ENCODE results near the gene KCP.

The KCP gene

GRCh38 chr7:128893251-128894100 is 17.0 kb downstream of the KCP start:
- DNase-seq (ENCODE audit: low read depth): peak; percentile 91
- H3K4me3 ChIP-seq (ENCODE audit: low read length): no peak overlapping the region
- TF ChIP-seq CTCF (IDR thresholded peaks at IDR 0.05; ENCODE audit: insufficient read depth, low read depth, low read length, missing control alignments): no peak

- no peak overlapping the region for H3K4me3 ChIP-seq (ENCODE audit: low read length)
- TF ChIP-seq CTCF (IDR thresholded peaks at IDR 0.05; ENCODE audit: insufficient read depth, low read depth, low read length, missing control alignments): no peak
- DNase-seq (ENCODE audit: low read depth): no peak
Measured at GRCh38 chr7:128892521-128893250, 17.8 kb downstream of the KCP start.

- H3K4me3 ChIP-seq (ENCODE audit: low read length): no peak overlapping the region
- TF ChIP-seq CTCF (IDR thresholded peaks at IDR 0.05; ENCODE audit: insufficient read depth, low read depth, low read length, missing control alignments): no peak
- DNase-seq (ENCODE audit: low read depth): peak; percentile 37
Measured at GRCh38 chr7:128891942-128892269, 18.6 kb downstream of the KCP start.

GRCh38 chr7:128891110-128891941 is 19.2 kb downstream of the KCP start:
- H3K4me3 ChIP-seq (ENCODE audit: low read length): peak overlapping the region; percentile 27
- no peak for TF ChIP-seq CTCF (IDR thresholded peaks at IDR 0.05; ENCODE audit: insufficient read depth, low read depth, low read length, missing control alignments)
- peak; percentile 47 for DNase-seq (ENCODE audit: low read depth)

- no peak for TF ChIP-seq CTCF (IDR thresholded peaks at IDR 0.05; ENCODE audit: insufficient read depth, low read depth, low read length, missing control alignments)
- peak overlapping the region; percentile 27 for H3K4me3 ChIP-seq (ENCODE audit: low read length)
- DNase-seq (ENCODE audit: low read depth): no peak
Measured at GRCh38 chr7:128890306-128891109, 20.0 kb downstream of the KCP start.

GRCh38 chr7:128889121-128889520 is 21.4 kb downstream of the KCP start:
- no peak for TF ChIP-seq CTCF (IDR thresholded peaks at IDR 0.05; ENCODE audit: insufficient read depth, low read depth, low read length, missing control alignments)
- DNase-seq (ENCODE audit: low read depth): peak; percentile 87
- no peak overlapping the region for H3K4me3 ChIP-seq (ENCODE audit: low read length)

Data from epithelial cell of esophagus (primary cell).